HG03139 (cell line): ENCODE data around the gene TFCP2L1.

Experiments
- ATAC-seq: cut with Tn5 transposase; IDR thresholded peaks from one replicate; pipeline ENCODE4 v1.9.1; 2021; ENCODE audit not compliant: unreplicated experiment

The TFCP2L1 gene

GRCh38 chr2:121295911-121296650 lies 11.1 kb upstream of the TFCP2L1 start:
- ATAC-seq, result no peak

- ATAC-seq, result no peak
These were observed 10.2 kb upstream of the TFCP2L1 start for GRCh38 chr2:121294881-121295840.

GRCh38 chr2:121293450-121294325 lies 8.7 kb upstream of the TFCP2L1 start:
- ATAC-seq, result no peak

GRCh38 chr2:121291251-121291580 lies 6.2 kb upstream of the TFCP2L1 start:
- ATAC-seq, result no peak

- no peak for ATAC-seq
These were observed 4.3 kb upstream of the TFCP2L1 start for GRCh38 chr2:121289271-121289670.

- ATAC-seq, result no peak
These were observed 3.6 kb upstream of the TFCP2L1 start for GRCh38 chr2:121288454-121289231.

GRCh38 chr2:121287956-121288355 lies 3.0 kb upstream of the TFCP2L1 start:
- ATAC-seq, result no peak

GRCh38 chr2:121287146-121287798 lies 2.3 kb upstream of the TFCP2L1 start:
- no peak for ATAC-seq

GRCh38 chr2:121286506-121286905 lies 1.5 kb upstream of the TFCP2L1 start:
- ATAC-seq, result no peak

GRCh38 chr2:121285926-121286325 lies 924 bp upstream of the TFCP2L1 start:
- no peak for ATAC-seq

- no peak for ATAC-seq
These were observed 1.1 kb downstream of the TFCP2L1 start for GRCh38 chr2:121283670-121284462.

GRCh38 chr2:121282800-121283385 lies 2.1 kb downstream of the TFCP2L1 start:
- ATAC-seq, result no peak

- no peak for ATAC-seq
These were observed 3.3 kb downstream of the TFCP2L1 start for GRCh38 chr2:121281694-121282093.

GRCh38 chr2:121281107-121281506 lies 3.9 kb downstream of the TFCP2L1 start:
- ATAC-seq, result no peak

- ATAC-seq, result no peak
These were observed 5.4 kb downstream of the TFCP2L1 start for GRCh38 chr2:121279476-121280220.

- ATAC-seq, result no peak
These were observed 8.7 kb downstream of the TFCP2L1 start for GRCh38 chr2:121276341-121276740.

- no peak for ATAC-seq
These were observed 11.9 kb downstream of the TFCP2L1 start for GRCh38 chr2:121273116-121273515.

- ATAC-seq, result no peak
These were observed 12.4 kb downstream of the TFCP2L1 start for GRCh38 chr2:121272596-121272995.
